Progenitor cell of endocrine pancreas (in vitro differentiated cells): Measurements from ENCODE around the gene NLRP9. TPM values are rescaled to one million over a fixed set of nuclear protein-coding genes. Genes with fewer than 3 reads are reported as not detected.

Source experiments
- DNase-seq: peaks from one replicate; pipeline ENCODE4 v3.0.0; 2021; ENCODE audit warnings: low spot score; ENCODE audit not compliant: unreplicated experiment
- H3K27ac Mint-ChIP-seq: 2 replicates; pipeline ENCODE4 v1.8.0; 2021; ENCODE audit warnings: mild to moderate bottlenecking, moderate library complexity, mixed read lengths
- H3K27me3 Mint-ChIP-seq: 2 replicates; pipeline ENCODE4 v1.8.0; 2021; ENCODE audit warnings: mixed read lengths
- H3K36me3 Mint-ChIP-seq: 2 replicates; pipeline ENCODE4 v1.8.0; 2022; ENCODE audit warnings: mixed read lengths; ENCODE audit not compliant: insufficient read depth
- H3K4me1 Mint-ChIP-seq: 2 replicates; pipeline ENCODE4 v1.8.0; 2021; ENCODE audit warnings: low read depth, mixed read lengths
- H3K4me3 Mint-ChIP-seq: 2 replicates; pipeline ENCODE4 v1.8.0; 2021; ENCODE audit warnings: low read depth, mild to moderate bottlenecking, moderate library complexity, mixed read lengths
- H3K9me3 Mint-ChIP-seq: 2 replicates; pipeline ENCODE4 v1.8.0; 2021; ENCODE audit warnings: low read depth, mixed read lengths
- CTCF ChIP-seq: fragments of 200-600 bp; sonication (generic); IDR thresholded peaks from one replicate; pipeline ENCODE4 v1.5.0; 2021; ENCODE audit warnings: antibody characterized with exemption, mild to moderate bottlenecking; ENCODE audit not compliant: unreplicated experiment
- total RNA-seq: library from RNA; stranded (reverse); gene quantifications from 2 replicates; pipeline ENCODE4 v1.2.1, GENCODE V29; 2021

The NLRP9 gene
- total RNA-seq, 1 donor from 2014 or later = not detected

GRCh38 chr19:55667006-55667381 is 71.2 kb downstream of the NLRP9 start:
- no peak for TF ChIP-seq CTCF
- Mint-ChIP-seq H3K27me3 (no peaks in the 10 kb centered on the region), H3K27ac (no peak overlapping the region), H3K9me3 (no peaks in the 10 kb centered on the region), H3K4me1 (peaks cover 3% of the 10 kb centered on the region), H3K4me3 (no peak overlapping the region), H3K36me3 (peaks cover 17% of the 10 kb centered on the region)
- no peak for DNase-seq

GRCh38 chr19:55666343-55667005 is 71.7 kb downstream of the NLRP9 start:
- Mint-ChIP-seq H3K4me1 (peaks cover 2% of the 10 kb centered on the region), H3K27me3 (no peaks in the 10 kb centered on the region)

GRCh38 chr19:55663846-55664536 is 74.2 kb downstream of the NLRP9 start:
- Mint-ChIP-seq H3K4me3 (no peak overlapping the region), H3K27me3 (no peaks in the 10 kb centered on the region), H3K9me3 (no peaks in the 10 kb centered on the region), H3K27ac (no peak overlapping the region), H3K4me1 (no peaks in the 10 kb centered on the region), H3K36me3 (peaks cover 15% of the 10 kb centered on the region)
- no peak for TF ChIP-seq CTCF
- no peak for DNase-seq

More at GRCh38 chr19:55666343-55667005, 71.7 kb downstream of the NLRP9 start:
- Mint-ChIP-seq H3K9me3 (no peaks in the 10 kb centered on the region), H3K27ac (no peak overlapping the region), H3K4me3 (no peak overlapping the region), H3K36me3 (peaks cover 17% of the 10 kb centered on the region)
- no peak for DNase-seq
- TF ChIP-seq CTCF = no peak

GRCh38 chr19:55661826-55662225 is 76.4 kb downstream of the NLRP9 start:
- H3K27ac Mint-ChIP-seq = no peak overlapping the region
- peaks cover 15% of the 10 kb centered on the region for H3K36me3 Mint-ChIP-seq

GRCh38 chr19:55660991-55661390 is 77.2 kb downstream of the NLRP9 start:
- H3K9me3 Mint-ChIP-seq = no peaks in the 10 kb centered on the region
- peaks cover 20% of the 10 kb centered on the region for H3K4me1 Mint-ChIP-seq
- peaks cover 16% of the 10 kb centered on the region for H3K36me3 Mint-ChIP-seq
- H3K27me3 Mint-ChIP-seq = no peaks in the 10 kb centered on the region
- no peak for DNase-seq
- H3K27ac Mint-ChIP-seq = no peak overlapping the region
- TF ChIP-seq CTCF = no peak
- no peak overlapping the region for H3K4me3 Mint-ChIP-seq

More at GRCh38 chr19:55661826-55662225, 76.4 kb downstream of the NLRP9 start:
- no peaks in the 10 kb centered on the region for H3K27me3 Mint-ChIP-seq
- no peaks in the 10 kb centered on the region for H3K9me3 Mint-ChIP-seq
- H3K4me1 Mint-ChIP-seq = peaks cover 12% of the 10 kb centered on the region
- DNase-seq = no peak
- H3K4me3 Mint-ChIP-seq = no peak overlapping the region
- no peak for TF ChIP-seq CTCF
